ENCODE data around the gene RAB40C.

The RAB40C gene

GRCh38 chr16:676913-677312, 87.0 kb downstream of the RAB40C start:
- no peak overlapping the region for H3K4me3 ChIP-seq (replicated peaks in 1 of 2; ENCODE audit: low read depth in 2 of 2, low read length in 2 of 2)
- TF ChIP-seq, protein P1, sequence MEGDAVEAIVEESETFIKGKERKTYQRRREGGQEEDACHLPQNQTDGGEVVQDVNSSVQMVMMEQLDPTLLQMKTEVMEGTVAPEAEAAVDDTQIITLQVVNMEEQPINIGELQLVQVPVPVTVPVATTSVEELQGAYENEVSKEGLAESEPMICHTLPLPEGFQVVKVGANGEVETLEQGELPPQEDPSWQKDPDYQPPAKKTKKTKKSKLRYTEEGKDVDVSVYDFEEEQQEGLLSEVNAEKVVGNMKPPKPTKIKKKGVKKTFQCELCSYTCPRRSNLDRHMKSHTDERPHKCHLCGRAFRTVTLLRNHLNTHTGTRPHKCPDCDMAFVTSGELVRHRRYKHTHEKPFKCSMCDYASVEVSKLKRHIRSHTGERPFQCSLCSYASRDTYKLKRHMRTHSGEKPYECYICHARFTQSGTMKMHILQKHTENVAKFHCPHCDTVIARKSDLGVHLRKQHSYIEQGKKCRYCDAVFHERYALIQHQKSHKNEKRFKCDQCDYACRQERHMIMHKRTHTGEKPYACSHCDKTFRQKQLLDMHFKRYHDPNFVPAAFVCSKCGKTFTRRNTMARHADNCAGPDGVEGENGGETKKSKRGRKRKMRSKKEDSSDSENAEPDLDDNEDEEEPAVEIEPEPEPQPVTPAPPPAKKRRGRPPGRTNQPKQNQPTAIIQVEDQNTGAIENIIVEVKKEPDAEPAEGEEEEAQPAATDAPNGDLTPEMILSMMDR (IDR thresholded peaks at IDR 0.05; ENCODE audit: low read depth, low read length): no peak

GRCh38 chr16:677316-678190, 87.7 kb downstream of the RAB40C start:
- TF ChIP-seq, protein P1 (IDR thresholded peaks at IDR 0.05; ENCODE audit: low read depth, low read length): no peak
- H3K4me3 ChIP-seq (replicated peaks in 1 of 2; ENCODE audit: low read depth in 2 of 2, low read length in 2 of 2): no peak overlapping the region
- DNase-seq (ENCODE audit: low read depth in 2 of 2): no peak

More at GRCh38 chr16:676913-677312, 87.0 kb downstream of the RAB40C start:
- DNase-seq (ENCODE audit: low read depth in 2 of 2): no peak

- TF ChIP-seq, protein P1 (IDR thresholded peaks at IDR 0.05; ENCODE audit: low read depth, low read length): no peak
- no peak overlapping the region for H3K4me3 ChIP-seq (replicated peaks in 1 of 2; ENCODE audit: low read depth in 2 of 2, low read length in 2 of 2)
- DNase-seq (ENCODE audit: low read depth in 2 of 2): no peak
These were observed 88.5 kb downstream of the RAB40C start for GRCh38 chr16:678209-678857.

All from cardiac fibroblast (primary cell).